Endothelial cell of umbilical vein (primary cell): ENCODE measurements around the gene HPGD. TPM values are rescaled to one million over a fixed set of nuclear protein-coding genes. Genes with fewer than 3 reads are reported as not detected.

Experiments used
- BruUV-seq: library from RNA; stranded (reverse); fragments of 400-500 nt; replicated peaks from 2 replicates; lab custom pipeline; 2021; lab: Mats Ljungman, UMichigan
- CTCF ChIA-PET: fragments of 300-600, 350-600 bp; sonication (Branson Sonifier 250); formaldehyde crosslinking; loops from one replicate; lab custom pipeline; 2021; ENCODE audit warnings: antibody characterized with exemption, inconsistent platforms; lab: Charles Lee
- POLR2A ChIA-PET: fragments of 300-600, 350-600 bp; sonication (Branson Sonifier 250); formaldehyde crosslinking; loops from one replicate; lab custom pipeline; 2021; ENCODE audit warnings: antibody characterized with exemption, inconsistent platforms; lab: Charles Lee
- DNase-seq: peaks from one replicate; pipeline ENCODE4 v3.0.0-alpha.2; 2011; ENCODE audit warnings: low read depth, low spot score
- FAIRE-seq: peaks from 2 replicates; lab custom pipeline; 2011; peaks lifted over from hg19 to GRCh38; lab: Jason Lieb, UNC
- H2AFZ ChIP-seq: 2 replicates; pipeline ENCODE4 v1.6.0; 2012; ENCODE audit warnings: low read depth, low read length, control low read depth, inconsistent platforms
- H3K27ac ChIP-seq: 2 replicates; pipeline ENCODE4 v1.5.1; 2011; ENCODE audit warnings: low read depth, mild to moderate bottlenecking, control low read depth, low read length, moderate library complexity; ENCODE audit not compliant: insufficient read depth
- H3K27me3 ChIP-seq, 2 experiments: 2 replicates each; pipeline versions ENCODE4 v1.6.0 to v1.6.1; 2011; ENCODE audit warnings: low read length in 2 of 2, mixed read lengths in 1 of 2; ENCODE audit not compliant: control insufficient read depth in 2 of 2, insufficient read depth in 2 of 2
- H3K36me3 ChIP-seq, 2 experiments: 2 replicates in 1 of 2; 3 replicates in 1 of 2; pipeline ENCODE4 v1.5.1; 2011; ENCODE audit warnings: low read length in 2 of 2, mild to moderate bottlenecking in 1 of 2, moderate library complexity in 1 of 2; ENCODE audit not compliant: control insufficient read depth in 2 of 2, insufficient read depth in 2 of 2; ENCODE audit errors: extremely low read depth in 1 of 2
- H3K4me1 ChIP-seq: 3 replicates; pipeline ENCODE4 v1.5.1; 2011; ENCODE audit warnings: mild to moderate bottlenecking, low read length; ENCODE audit not compliant: control insufficient read depth, insufficient read depth; ENCODE audit errors: extremely low read depth
- H3K4me2 ChIP-seq: 2 replicates; pipeline ENCODE4 v1.6.1; 2011; ENCODE audit warnings: low read length, control low read depth, mixed read lengths; ENCODE audit not compliant: insufficient read depth
- H3K4me3 ChIP-seq, 3 experiments: fragments of 200-600 bp in 1 of 3; sonication (generic), shearing (Covaris generic) in 1 of 3; replicated peaks in 1 of 3; 2 replicates each; pipeline ENCODE4 v1.5.1; 2011 to 2016; ENCODE audit warnings: control low read depth in 3 of 3, low read length in 3 of 3, mild to moderate bottlenecking in 2 of 3, inconsistent platforms in 1 of 3, low read depth in 1 of 3, moderate library complexity in 1 of 3; ENCODE audit not compliant: insufficient read depth in 1 of 3
- H3K79me2 ChIP-seq: 2 replicates; pipeline ENCODE4 v1.6.0; 2012; ENCODE audit warnings: low read length, inconsistent platforms; ENCODE audit not compliant: control insufficient read depth, insufficient read depth
- H3K9ac ChIP-seq: replicated peaks from 2 replicates; pipeline ENCODE3; 2011; ENCODE audit warnings: low read length, control low read depth; ENCODE audit not compliant: insufficient read depth; ENCODE audit errors: extremely low read depth
- H3K9me1 ChIP-seq: replicated peaks from 3 replicates; pipeline ENCODE4 v1.6.0; 2011; ENCODE audit warnings: mild to moderate bottlenecking, low read length; ENCODE audit not compliant: control insufficient read depth, insufficient read depth; ENCODE audit errors: extremely low read depth
- H3K9me3 ChIP-seq: replicated peaks from 2 replicates; pipeline ENCODE4 v1.5.1; 2012; ENCODE audit warnings: low read length, inconsistent platforms; ENCODE audit not compliant: control insufficient read depth, insufficient read depth
- H4K20me1 ChIP-seq: replicated peaks from 2 replicates; pipeline ENCODE3; 2011; ENCODE audit warnings: mild to moderate bottlenecking, low read length; ENCODE audit not compliant: control insufficient read depth, insufficient read depth; ENCODE audit errors: extremely low read depth
- CTCF ChIP-seq, 2 donors: IDR thresholded peaks; 1 replicate in 1 of 2; 2 replicates in 1 of 2; pipeline ENCODE4 v1.5.1; 2011; ENCODE audit warnings: low read length in 2 of 2, mild to moderate bottlenecking in 2 of 2, moderate library complexity in 2 of 2, control low read depth in 1 of 2, inconsistent platforms in 1 of 2, low read depth in 1 of 2; ENCODE audit not compliant: insufficient read depth in 1 of 2; ENCODE audit errors: extremely low read depth in 1 of 2
- EZH2 ChIP-seq: IDR thresholded peaks from 2 replicates; pipeline ENCODE4 v1.6.1; 2012; ENCODE audit warnings: borderline replicate concordance, low read depth, mild to moderate bottlenecking, moderate library complexity, low read length, inconsistent platforms; ENCODE audit not compliant: severe bottlenecking
- FOS ChIP-seq: IDR thresholded peaks from 2 replicates; pipeline ENCODE4 v1.6.1; 2011; ENCODE audit warnings: mild to moderate bottlenecking, low read length, moderate library complexity, borderline replicate concordance; ENCODE audit not compliant: insufficient read depth
- GATA2 ChIP-seq: IDR thresholded peaks from 2 replicates; pipeline ENCODE4 v1.7.0; 2011; ENCODE audit warnings: low read depth, mild to moderate bottlenecking, moderate library complexity, mixed read lengths, low read length; ENCODE audit not compliant: insufficient read length, insufficient read depth
- JUN ChIP-seq: IDR thresholded peaks from 2 replicates; pipeline ENCODE4 v1.6.1; 2011; ENCODE audit warnings: borderline replicate concordance, low read depth; ENCODE audit not compliant: insufficient read length, insufficient read depth
- MAX ChIP-seq: IDR thresholded peaks from 2 replicates; pipeline ENCODE4 v1.6.1; 2011; ENCODE audit not compliant: insufficient read depth, insufficient read length
- MYC ChIP-seq: IDR thresholded peaks from one replicate; pipeline ENCODE4 v1.6.1; 2011; ENCODE audit warnings: mild to moderate bottlenecking, low read depth, low read length
- POLR2A ChIP-seq: IDR thresholded peaks from 2 replicates; pipeline ENCODE4 v1.6.1; 2012; ENCODE audit warnings: low read depth, mild to moderate bottlenecking, control low read depth, low read length
- POLR2AphosphoS5 ChIP-seq: IDR thresholded peaks from 2 replicates; pipeline ENCODE4 v1.6.1; 2012; ENCODE audit warnings: low read depth, mild to moderate bottlenecking, control low read depth, low read length, moderate library complexity; ENCODE audit not compliant: insufficient read depth
- dilution Hi-C: fragments of 300-500 bp; cut with MboI; formaldehyde crosslinking; loops from one replicate; pipeline ENCODE4 v1.15.0; 2019; ENCODE audit warnings: low sequenced_read_pairs; ENCODE audit not compliant: extremely low pct_ligation_motif_present
- intact Hi-C: fragments of 100-400 bp; cut with micrococcal nuclease; formaldehyde crosslinking; loops from one replicate; pipeline ENCODE4 v1.10.0; 2022
- polyA plus RNA-seq, 4 experiments: library from polyadenylated mRNA; depleted of rRNA in 3 of 4; stranded (reverse) in 3 of 4; unstranded in 1 of 4; fragments of >200 nt; gene quantifications; 2 replicates each; pipeline versions ENCODE4 v1.2.1 to v1.2.3, GENCODE V29; 2011 to 2012; ENCODE audit warnings: missing spikeins in 1 of 4
- total RNA-seq: library from RNA; stranded (reverse); gene quantifications from 2 replicates; pipeline ENCODE4 v1.2.3, GENCODE V29; 2021

The HPGD gene
- total and polyA plus RNA-seq, 2 donors (not counting 3 experiments of a cell fraction or from before 2014, with no cell fraction given): not detected

- no peaks in the 10 kb centered on the region for H3K79me2 ChIP-seq
- DNase-seq (no peak), FAIRE-seq (no peak)
- no peak overlapping the region for H3K4me3 ChIP-seq
- POLR2A ChIA-PET: no interaction called here
- no peaks in the 10 kb centered on the region for H3K9me3 ChIP-seq
- H2AFZ ChIP-seq: no peak overlapping the region
- H3K27me3 ChIP-seq: no peaks in the 10 kb centered on the region
- no peak overlapping the region for H3K27ac ChIP-seq
- no peak overlapping the region for H3K4me2 ChIP-seq
- no peaks in the 10 kb centered on the region for H4K20me1 ChIP-seq
- no peaks in the 10 kb centered on the region for H3K9me1 ChIP-seq
- H3K4me1 ChIP-seq: no peaks in the 10 kb centered on the region
- no peaks in the 10 kb centered on the region for H3K36me3 ChIP-seq
- BruUV-seq: no TSS peak
- CTCF ChIA-PET: no interaction called here
- TF ChIP-seq POLR2AphosphoS5 (no peak), POLR2A (no peak), GATA2 (no peak), MAX (no peak), MYC (no peak), FOS (no peak), EZH2 (no peak), CTCF (IDR thresholded peaks at IDR 0.05; ENCODE audit: extremely low read depth in 1 of 2, insufficient read depth in 1 of 2, low read depth in 1 of 2, low read length in 2 of 2) (no peak), JUN (no peak)
- H3K9ac ChIP-seq: no peak overlapping the region
- dilution Hi-C loops: no loop called here
- intact Hi-C loops: no loop called here
These were observed 16.4 kb downstream of the HPGD start for GRCh38 chr4:174505892-174506291.
